GM19455 (cell line): ENCODE measurements around the gene ZMYM1.
"Not testable (repeated sequence)": the region's sequence is repeated elsewhere in the genome, so short reads cannot be mapped to it uniquely, and the experiment has no call there.

Experiments
- ATAC-seq: cut with Tn5 transposase; IDR thresholded peaks from one replicate; pipeline ENCODE4 v1.9.1; 2021; ENCODE audit not compliant: unreplicated experiment

ZMYM1 gene

DNA sequence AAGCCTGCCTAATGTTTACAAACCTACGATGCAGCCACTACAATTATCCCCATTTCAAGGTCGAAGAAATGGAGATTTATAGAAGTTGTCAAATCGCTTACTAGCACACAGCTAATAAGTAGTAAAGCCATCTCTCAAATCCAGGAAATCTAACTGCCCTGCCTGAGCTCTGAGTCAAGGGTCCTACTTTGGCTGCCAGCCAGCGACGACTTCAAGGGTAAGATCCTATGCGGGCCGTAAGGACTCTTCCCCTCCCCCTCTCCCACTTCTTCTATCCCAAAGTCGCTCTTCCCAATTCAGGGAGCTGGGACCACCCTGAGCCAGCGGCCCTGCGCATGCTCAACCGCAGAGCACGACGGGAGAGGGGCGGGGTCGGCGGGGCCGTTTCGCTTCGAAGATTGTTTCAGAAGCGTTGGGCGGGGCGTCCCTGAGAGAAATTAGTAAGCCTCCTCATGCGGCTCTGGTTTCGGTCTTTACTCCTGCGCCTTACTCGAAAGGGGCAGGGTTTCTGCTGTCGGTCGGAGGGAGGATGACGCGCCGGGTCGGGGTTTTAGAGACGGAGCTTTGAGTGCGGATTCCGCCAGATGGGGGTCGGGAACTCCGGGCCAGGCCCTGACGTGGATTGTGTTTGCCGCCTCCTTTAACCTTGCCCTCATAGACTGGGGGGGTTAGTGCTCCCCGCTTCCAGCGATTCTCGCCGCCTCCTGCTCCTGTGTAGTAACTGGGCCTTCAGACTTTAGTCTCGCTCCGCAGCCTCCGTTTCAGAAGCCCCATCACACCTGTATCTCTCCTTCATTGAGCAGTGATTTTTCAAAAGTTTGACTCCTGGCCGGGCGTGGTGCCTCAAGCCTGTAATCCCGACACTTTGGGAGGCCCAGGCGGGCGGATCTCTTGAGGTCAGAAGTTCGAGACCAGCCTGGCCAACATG lies at the start of gene ZMYM1:
ZMYM1 (plus strand) TSS at position 383 of the 928 bp plus-strand sequence. CDS start 14,603 bp downstream, outside the sequence.
- peak; percentile 93 for ATAC-seq

DNA sequence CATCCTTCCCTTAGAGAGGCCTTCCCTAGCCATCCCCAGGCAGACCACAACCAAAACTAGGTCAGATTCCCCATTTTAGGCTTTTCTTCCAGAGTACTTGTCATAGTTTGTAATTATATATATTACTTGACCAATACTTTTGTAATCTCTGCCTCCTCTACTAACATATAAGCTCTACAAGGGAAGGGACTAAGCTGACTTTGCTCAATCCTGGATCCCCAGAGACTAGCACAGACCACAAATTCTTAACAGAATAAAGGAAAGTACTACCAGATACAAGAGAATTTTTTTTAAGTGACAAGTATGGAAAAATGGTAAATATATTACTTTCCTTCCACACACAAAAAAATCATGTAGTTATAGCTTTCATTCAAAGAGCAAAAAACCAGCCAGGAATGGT lies 49.4 kb upstream of the ZMYM1 start:
- ATAC-seq, result no peak

GRCh38 chr1:35030338-35030737 lies 48.8 kb upstream of the ZMYM1 start:
- no peak for ATAC-seq

- peak; percentile 11 for ATAC-seq
Measured at GRCh38 chr1:35030756-35031446, 48.3 kb upstream of the ZMYM1 start.

GRCh38 chr1:35032384-35032739 lies 46.8 kb upstream of the ZMYM1 start:
- no peak for ATAC-seq

DNA sequence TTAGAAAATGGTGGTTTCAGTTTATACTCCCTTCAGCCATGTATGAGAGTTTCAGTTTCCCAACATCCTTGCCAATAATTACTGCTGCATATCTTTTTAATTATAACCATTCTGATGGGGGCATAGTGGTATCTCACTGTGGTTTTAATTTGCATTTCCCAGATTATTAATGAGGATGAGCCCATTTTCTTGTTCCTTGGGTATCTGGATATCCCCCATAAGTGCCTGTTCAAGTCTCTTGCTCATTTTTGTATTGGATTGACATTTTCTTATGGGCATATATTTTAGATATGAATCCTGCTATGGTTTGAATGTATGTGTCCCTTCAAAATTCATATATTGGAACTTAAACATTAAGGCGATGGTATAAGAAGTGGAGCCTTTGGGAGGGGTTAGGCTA lies 45.8 kb upstream of the ZMYM1 start:
- ATAC-seq, result no peak

- no peak for ATAC-seq
Measured at GRCh38 chr1:35036621-35037020, 42.6 kb upstream of the ZMYM1 start.

- ATAC-seq, result no peak
Measured at GRCh38 chr1:35037206-35037605, 42.0 kb upstream of the ZMYM1 start.

GRCh38 chr1:35038723-35039122 lies 40.5 kb upstream of the ZMYM1 start:
- ATAC-seq, result no peak

GRCh38 chr1:35043498-35043897 lies 35.7 kb upstream of the ZMYM1 start:
- no peak for ATAC-seq

DNA sequence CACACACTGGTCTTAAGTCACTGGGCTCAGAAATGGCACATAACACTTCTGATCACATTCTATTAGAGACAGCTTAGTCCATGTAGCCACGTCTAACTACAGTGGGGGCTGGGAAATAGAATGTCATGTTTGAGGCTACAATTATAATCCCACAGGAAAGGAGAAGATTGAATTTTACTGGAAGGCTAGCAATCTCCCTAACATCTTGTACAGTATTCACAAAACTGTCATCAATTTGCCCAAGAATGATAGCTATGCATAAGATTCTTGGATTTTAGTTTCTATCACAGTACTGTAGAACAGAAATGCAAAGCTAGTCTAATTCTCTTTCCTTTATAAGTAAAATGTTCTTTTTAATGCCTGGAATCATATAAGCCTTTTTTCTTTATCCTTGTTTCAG lies 34.8 kb upstream of the ZMYM1 start:
- ATAC-seq, result no peak

GRCh38 chr1:35046730-35047129 lies 32.5 kb upstream of the ZMYM1 start:
- ATAC-seq, result no peak

DNA sequence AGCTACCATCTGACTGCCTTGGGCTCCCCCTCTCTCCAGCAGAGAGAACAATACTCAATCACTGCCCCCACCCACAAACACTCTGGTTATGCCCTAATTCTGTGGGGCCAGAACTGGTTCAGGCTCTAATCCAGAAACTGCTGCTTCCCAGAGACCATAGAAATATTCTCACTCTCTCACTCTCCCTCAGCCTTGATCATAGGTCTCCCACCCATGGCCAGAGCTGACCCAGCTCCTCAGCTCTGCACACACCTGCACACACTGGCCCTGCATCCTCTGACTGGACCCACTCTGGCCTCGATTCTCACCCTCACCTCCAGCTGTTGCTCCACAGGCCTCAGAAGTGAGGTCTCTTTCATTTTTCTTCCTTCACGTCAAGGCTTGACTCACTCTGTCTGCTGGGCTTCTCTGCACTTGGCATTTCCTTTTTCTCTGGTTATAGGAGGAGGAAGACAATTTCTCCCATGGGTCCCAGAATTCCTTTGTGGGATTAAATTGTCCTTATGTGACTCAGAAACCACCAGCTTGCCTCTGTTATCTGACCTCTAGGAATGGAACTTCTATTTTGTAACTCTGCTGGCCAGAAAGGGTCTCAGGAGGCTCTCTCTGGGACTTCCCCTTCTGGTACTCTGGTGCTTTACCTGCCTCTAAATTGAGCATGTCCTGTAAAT lies 31.9 kb upstream of the ZMYM1 start:
- ATAC-seq, result no peak

GRCh38 chr1:35049116-35049515 lies 30.1 kb upstream of the ZMYM1 start:
- ATAC-seq, result no peak

DNA sequence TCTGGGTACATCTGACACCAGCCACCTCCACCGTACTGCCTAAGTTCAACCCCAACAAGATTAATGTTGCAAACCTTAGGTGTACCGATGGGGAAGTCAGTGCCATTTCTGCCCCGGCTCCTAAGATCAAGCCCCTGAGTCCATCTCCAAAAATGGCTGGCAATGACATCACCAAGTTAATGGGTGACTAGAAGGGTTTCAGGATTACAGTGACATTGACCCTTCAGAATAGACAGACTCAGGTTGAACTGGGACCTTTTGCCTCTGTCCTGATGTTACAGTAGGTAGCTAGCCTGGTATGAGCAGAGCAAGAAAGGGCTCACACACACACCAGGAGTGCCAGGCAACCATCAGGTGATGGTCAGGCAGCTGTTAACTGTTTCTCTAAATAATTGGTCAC lies 25.8 kb upstream of the ZMYM1 start:
- no peak for ATAC-seq

- ATAC-seq, result not testable (repeated sequence)
Measured at GRCh38 chr1:35054282-35054681, 24.9 kb upstream of the ZMYM1 start.

DNA sequence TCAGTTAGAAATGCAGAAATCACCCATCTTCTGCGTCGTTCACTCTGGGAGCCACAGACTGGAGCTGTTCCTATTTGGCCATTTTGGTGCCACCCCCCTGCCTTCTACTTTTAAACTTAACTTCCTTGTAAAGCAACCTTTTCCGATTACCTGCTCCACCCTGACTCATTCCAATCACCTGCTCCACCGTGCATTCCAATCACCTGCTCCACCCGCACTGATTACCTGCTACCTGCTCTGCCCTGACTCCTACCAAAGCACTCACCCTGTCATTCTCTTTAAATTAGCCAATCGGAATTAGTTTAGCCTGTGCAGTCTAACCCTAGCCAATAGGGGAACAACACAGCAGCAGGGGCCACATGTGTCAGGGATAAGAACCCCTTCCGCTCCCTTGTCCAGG lies 20.9 kb upstream of the ZMYM1 start:
- ATAC-seq, result not testable (repeated sequence)

DNA sequence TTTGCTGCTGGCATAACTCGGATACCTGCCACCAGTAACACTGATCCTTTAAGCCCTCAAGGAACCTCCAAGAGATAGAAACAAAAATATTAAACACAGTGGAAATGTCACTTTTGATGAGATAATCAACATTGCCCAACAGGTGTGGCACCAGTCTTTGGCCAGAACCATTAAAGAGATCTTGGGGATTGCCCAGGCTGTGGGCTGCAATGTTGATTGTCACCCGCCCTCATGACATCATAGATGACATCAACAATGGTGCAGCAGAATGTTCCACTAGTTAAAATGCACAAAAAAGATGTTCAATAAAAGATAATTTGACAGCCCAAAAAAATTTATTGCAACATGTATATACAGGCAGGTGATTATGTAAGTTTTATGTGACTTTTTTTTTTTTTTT lies 20.2 kb upstream of the ZMYM1 start:
- ATAC-seq, result no peak

- no peak for ATAC-seq
Measured at GRCh38 chr1:35062518-35063196, 16.5 kb upstream of the ZMYM1 start.

GRCh38 chr1:35064265-35064664 lies 14.9 kb upstream of the ZMYM1 start:
- no peak for ATAC-seq

GRCh38 chr1:35069746-35070145 lies 9.4 kb upstream of the ZMYM1 start:
- no peak for ATAC-seq
